ENCODE measurements around the gene ENO3. TPM values are rescaled to one million over a fixed set of nuclear protein-coding genes. Genes with fewer than 3 reads are reported as not detected.

Gene ENO3
- total RNA-seq, 4 donors from 2014 or later: 2.5 to 211 (median 12.9) TPM

GRCh38 chr17:4960279-4960922 is 9.5 kb downstream of the ENO3 start:
- no peaks in the 10 kb centered on the region for H3K27me3 ChIP-seq
- TF ChIP-seq POLR2AphosphoS5 (IDR thresholded peaks at IDR 0.05): no peak
- TF ChIP-seq POLR2A (IDR thresholded peaks at IDR 0.05): no peak
- TF ChIP-seq CTCF (IDR thresholded peaks at IDR 0.05): no peak
- TF ChIP-seq EP300 (IDR thresholded peaks at IDR 0.05; ENCODE audit: low read depth): no peak
- H3K4me1 ChIP-seq: peaks cover 0 to 10% (median 3%) of the 10 kb centered on the region in 4 donors
- WGBS, 2 donors (ENCODE audit: low coverage in 1 of 2): 92 to 96% methylated on average over 4 to 9 of the region's 9 CpGs
- no peak for DNase-seq
- H3K27ac ChIP-seq: no peak overlapping the region
- peaks cover 0 to 7% (median 3%) of the 10 kb centered on the region in 4 donors for H3K36me3 ChIP-seq
- H3K4me3 ChIP-seq: no peak overlapping the region
- in situ Hi-C loops (cut with MboI; ENCODE audit: low pct_ligation_motif_present in 1 of 4, low pct_unique_long_range_greater_than_20kb in 1 of 4, low sequenced_read_pairs in 3 of 4) (no loop called here), intact Hi-C loops (cut with DNase I; ENCODE audit: low total_unique reads) (no loop called here)
- no peaks in the 10 kb centered on the region for H3K9me3 ChIP-seq

- TF ChIP-seq EP300 (IDR thresholded peaks at IDR 0.05; ENCODE audit: low read depth) (no peak), CTCF (IDR thresholded peaks at IDR 0.05) (no peak), POLR2AphosphoS5 (IDR thresholded peaks at IDR 0.05) (no peak), POLR2A (IDR thresholded peaks at IDR 0.05) (no peak)
- intact Hi-C loops (cut with DNase I; ENCODE audit: low total_unique reads) (no loop called here), in situ Hi-C loops (cut with MboI; ENCODE audit: low pct_ligation_motif_present in 1 of 4, low pct_unique_long_range_greater_than_20kb in 1 of 4, low sequenced_read_pairs in 3 of 4) (no loop called here)
- H3K27ac ChIP-seq: peak overlapping the region; percentile 91 to 98 (median 96)
- 97% methylated on average over 12 to 15 of the region's 15 CpGs for WGBS, 2 donors (ENCODE audit: low coverage in 1 of 2)
- no peaks in the 10 kb centered on the region for H3K27me3 ChIP-seq
- peaks cover 14 to 33% (median 26%) of the 10 kb centered on the region in 4 donors for H3K4me1 ChIP-seq
- no peak overlapping the region for H3K4me3 ChIP-seq
- H3K9me3 ChIP-seq: no peaks in the 10 kb centered on the region
- no peak for DNase-seq
- H3K36me3 ChIP-seq: peaks cover 0 to 9% (median 3%) of the 10 kb centered on the region in 4 donors
Observed at GRCh38 chr17:4965311-4965986, 14.5 kb downstream of the ENO3 start.

- H3K4me3 ChIP-seq: peak overlapping the region; percentile 52 to 82 (median 62)
- in situ Hi-C loops (cut with MboI; ENCODE audit: low pct_ligation_motif_present in 1 of 4, low pct_unique_long_range_greater_than_20kb in 1 of 4, low sequenced_read_pairs in 3 of 4) (no loop called here), intact Hi-C loops (cut with DNase I; ENCODE audit: low total_unique reads) (no loop called here)
- DNase-seq: peak; percentile 98
- H3K4me1 ChIP-seq: peaks cover 14 to 33% (median 26%) of the 10 kb centered on the region in 4 donors
- H3K27ac ChIP-seq: peak overlapping the region; percentile 91 to 98 (median 96)
- peaks cover 0 to 16% (median 3%) of the 10 kb centered on the region in 4 donors for H3K36me3 ChIP-seq
- H3K27me3 ChIP-seq: no peaks in the 10 kb centered on the region
- no peaks in the 10 kb centered on the region for H3K9me3 ChIP-seq
- TF ChIP-seq POLR2A (IDR thresholded peaks at IDR 0.05) (peak; percentile 32), POLR2AphosphoS5 (IDR thresholded peaks at IDR 0.05) (peak; percentile 25 to 56 (median 44)), EP300 (IDR thresholded peaks at IDR 0.05; ENCODE audit: low read depth) (no peak)
- WGBS, 2 donors (ENCODE audit: low coverage in 1 of 2): 0% methylated on average over 10 to 40 of the region's 42 CpGs
Observed at GRCh38 chr17:4966844-4967538, 16.1 kb downstream of the ENO3 start.

GRCh38 chr17:4967539-4968485 is 16.9 kb downstream of the ENO3 start, which contains the start of gene SPAG7:
SPAG7 (minus strand) TSS chr17:4967817; CDS start chr17:4967804, 13 bp downstream.
- peaks cover 14 to 33% (median 26%) of the 10 kb centered on the region in 4 donors for H3K4me1 ChIP-seq
- TF ChIP-seq POLR2A (IDR thresholded peaks at IDR 0.05): peak; percentile 79
- TF ChIP-seq CTCF (IDR thresholded peaks at IDR 0.05): peak in 2 of 5 experiments; percentile 23 to 27
- TF ChIP-seq POLR2AphosphoS5 (IDR thresholded peaks at IDR 0.05): peak; percentile 65 to 91 (median 89)
- no peak for TF ChIP-seq EP300 (IDR thresholded peaks at IDR 0.05; ENCODE audit: low read depth)
- H3K27ac ChIP-seq: peak within 1 kb of the TSS; percentile 91 to 98 (median 96)
- peak within 1 kb of the TSS; percentile 52 to 82 (median 62) for H3K4me3 ChIP-seq
- no peaks in the 10 kb centered on the region for H3K27me3 ChIP-seq
- H3K36me3 ChIP-seq: peaks cover 0 to 21% (median 4%) of the 10 kb centered on the region in 4 donors
- DNase-seq: peak; percentile 96
- WGBS, 2 donors (ENCODE audit: low coverage in 1 of 2): 0 to 1% methylated on average over 3 to 59 of the region's 66 CpGs
- intact Hi-C loops (cut with DNase I; ENCODE audit: low total_unique reads): no loop called here
- in situ Hi-C loops (cut with MboI; ENCODE audit: low pct_ligation_motif_present in 1 of 4, low pct_unique_long_range_greater_than_20kb in 1 of 4, low sequenced_read_pairs in 3 of 4): no loop called here
- no peaks in the 10 kb centered on the region for H3K9me3 ChIP-seq
